H1 (cell line): ENCODE data around the gene TRIM31. TPM values are rescaled to one million over a fixed set of nuclear protein-coding genes. Genes with fewer than 3 reads are reported as not detected.

Experiments used
- CTCF ChIA-PET: fragments of 300-600 bp; sonication (Branson Sonifier 250); formaldehyde crosslinking; loops from one replicate; lab custom pipeline; 2021; ENCODE audit not compliant: partially characterized antibody; lab: Charles Lee
- POLR2A ChIA-PET: fragments of 300-600 bp; sonication (Branson Sonifier 250); formaldehyde crosslinking; loops from one replicate; lab custom pipeline; 2021; ENCODE audit warnings: inconsistent platforms; ENCODE audit not compliant: partially characterized antibody; lab: Charles Lee
- DNase-seq, 2 experiments: peaks; one replicate each; pipeline versions ENCODE4 v3.0.0 to v3.0.0-alpha.2; 2010 to 2022; ENCODE audit warnings: low spot score in 2 of 2, low read depth in 1 of 2, mixed read lengths in 1 of 2
- FAIRE-seq: peaks from 2 replicates; lab custom pipeline; 2011; peaks lifted over from hg19 to GRCh38; lab: Jason Lieb, UNC
- H2AFZ ChIP-seq: 2 replicates; pipeline ENCODE4 v1.8.1; 2012; ENCODE audit warnings: low read length, inconsistent platforms
- H2AK5ac ChIP-seq: 2 replicates; pipeline ENCODE4 v1.6.1; 2013; ENCODE audit warnings: low read depth, low read length
- H2BK120ac ChIP-seq: replicated peaks from 2 replicates; pipeline ENCODE3; 2013; ENCODE audit warnings: low read depth, low read length, inconsistent platforms
- H2BK12ac ChIP-seq: 2 replicates; pipeline ENCODE4 v1.6.1; 2013; ENCODE audit warnings: low read depth, low read length
- H2BK15ac ChIP-seq: 2 replicates; pipeline ENCODE4 v1.6.1; 2013; ENCODE audit warnings: low read length
- H2BK20ac ChIP-seq: 2 replicates; pipeline ENCODE4 v1.6.1; 2013; ENCODE audit warnings: low read length
- H2BK5ac ChIP-seq: 2 replicates; pipeline ENCODE4 v1.6.1; 2013; ENCODE audit warnings: low read depth, low read length
- H3K14ac ChIP-seq: 2 replicates; pipeline ENCODE4 v1.6.1; 2013; ENCODE audit warnings: inconsistent platforms; ENCODE audit not compliant: insufficient read length
- H3K18ac ChIP-seq: 2 replicates; pipeline ENCODE4 v1.6.1; 2013; ENCODE audit warnings: low read length; ENCODE audit errors: extremely low read depth
- H3K23ac ChIP-seq: 2 replicates; pipeline ENCODE4 v1.6.1; 2013; ENCODE audit warnings: inconsistent platforms; ENCODE audit not compliant: insufficient read length
- H3K23me2 ChIP-seq: 2 replicates; pipeline ENCODE4 v1.6.1; 2013; ENCODE audit warnings: low read depth, low read length
- H3K27ac ChIP-seq: 2 replicates; pipeline ENCODE4 v1.6.1; 2011; ENCODE audit warnings: low read depth, low read length, inconsistent platforms
- H3K27me3 ChIP-seq, 4 experiments: replicated peaks in 1 of 4; 1 replicate in 1 of 4; 2 replicates in 3 of 4; pipeline versions ENCODE4 v1.6.1 to v1.8.1; 2011 to 2013; ENCODE audit warnings: low read length in 3 of 4, mild to moderate bottlenecking in 3 of 4, inconsistent platforms in 2 of 4, mixed read lengths in 2 of 4, moderate library complexity in 1 of 4; ENCODE audit not compliant: control insufficient read depth in 3 of 4, insufficient read depth in 3 of 4; ENCODE audit errors: extremely low read depth in 1 of 4
- H3K36me3 ChIP-seq, 4 experiments: 2 replicates each; pipeline versions ENCODE4 v1.6.1 to v1.8.1; 2011 to 2013; ENCODE audit warnings: mild to moderate bottlenecking in 4 of 4, low read length in 3 of 4, moderate library complexity in 2 of 4, control low read depth in 1 of 4, inconsistent platforms in 1 of 4; ENCODE audit not compliant: insufficient read depth in 4 of 4, control insufficient read depth in 2 of 4
- H3K4ac ChIP-seq: replicated peaks from 2 replicates; pipeline ENCODE3; 2013; ENCODE audit warnings: low read length, low read depth, mixed read lengths, inconsistent platforms; ENCODE audit not compliant: insufficient read length
- H3K4me1 ChIP-seq, 4 experiments: replicated peaks in 1 of 4; 1 replicate in 1 of 4; 2 replicates in 3 of 4; pipeline versions ENCODE4 v1.6.1 to v1.8.1; 2011 to 2013; ENCODE audit warnings: low read length in 3 of 4, inconsistent platforms in 2 of 4, mixed read lengths in 1 of 4; ENCODE audit not compliant: insufficient read depth in 4 of 4, control insufficient read depth in 3 of 4
- H3K4me2 ChIP-seq, 2 experiments: 2 replicates each; pipeline versions ENCODE4 v1.6.1 to v1.8.1; 2011 to 2013; ENCODE audit warnings: low read depth in 2 of 2, low read length in 2 of 2, control low read depth in 1 of 2, inconsistent platforms in 1 of 2, mild to moderate bottlenecking in 1 of 2; ENCODE audit not compliant: insufficient read depth in 1 of 2
- H3K4me3 ChIP-seq, 4 experiments: fragments of 200-600, 300-600 bp in 1 of 4; sonication (generic), shearing (Covaris generic), sonication (Bioruptor Twin) in 1 of 4; 2 replicates each; pipeline versions ENCODE4 v1.5.1 to v1.8.1; 2011 to 2016; ENCODE audit warnings: low read length in 4 of 4, low read depth in 3 of 4, control low read depth in 2 of 4, inconsistent platforms in 2 of 4, mild to moderate bottlenecking in 2 of 4, mixed read lengths in 1 of 4, moderate library complexity in 1 of 4; ENCODE audit not compliant: insufficient read depth in 2 of 4; ENCODE audit errors: extremely low read depth in 1 of 4
- H3K56ac ChIP-seq: replicated peaks from 2 replicates; pipeline ENCODE3; 2013; ENCODE audit warnings: low read depth, mild to moderate bottlenecking, mixed read lengths, low read length, inconsistent platforms; ENCODE audit not compliant: insufficient read length
- H3K79me1 ChIP-seq: 2 replicates; pipeline ENCODE4 v1.6.1; 2013; ENCODE audit warnings: low read depth, low read length, control low read depth
- H3K79me2 ChIP-seq, 2 experiments: 2 replicates each; pipeline versions ENCODE4 v1.6.1 to v1.8.1; 2012 to 2013; ENCODE audit warnings: low read length in 2 of 2, mild to moderate bottlenecking in 2 of 2, inconsistent platforms in 1 of 2; ENCODE audit not compliant: insufficient read depth in 2 of 2, control insufficient read depth in 1 of 2
- H3K9ac ChIP-seq, 4 experiments: replicated peaks in 1 of 4; 1 replicate in 1 of 4; 2 replicates in 3 of 4; pipeline versions ENCODE4 v1.6.1 to v1.8.1; 2011 to 2013; ENCODE audit warnings: low read depth in 3 of 4, low read length in 3 of 4, control low read depth in 2 of 4, mild to moderate bottlenecking in 2 of 4, moderate library complexity in 2 of 4, inconsistent platforms in 1 of 4; ENCODE audit errors: extremely low read depth in 1 of 4
- H3K9me3 ChIP-seq, 2 experiments: 2 replicates each; pipeline versions ENCODE4 v1.6.1 to v1.8.1; 2012 to 2013; ENCODE audit warnings: mild to moderate bottlenecking in 2 of 2, moderate library complexity in 2 of 2, control low read depth in 1 of 2, inconsistent platforms in 1 of 2, low read depth in 1 of 2, low read length in 1 of 2, mixed read lengths in 1 of 2; ENCODE audit not compliant: insufficient read depth in 2 of 2
- H4K20me1 ChIP-seq, 2 experiments: replicated peaks in 1 of 2; 2 replicates each; pipeline versions ENCODE3 to v1.8.1; 2011 to 2013; ENCODE audit warnings: inconsistent platforms in 2 of 2, low read length in 2 of 2, mild to moderate bottlenecking in 1 of 2; ENCODE audit not compliant: insufficient read depth in 2 of 2, control insufficient read depth in 1 of 2
- H4K5ac ChIP-seq: 2 replicates; pipeline ENCODE4 v1.6.1; 2013; ENCODE audit warnings: low read length, low read depth, mixed read lengths, inconsistent platforms; ENCODE audit not compliant: insufficient read length
- H4K8ac ChIP-seq: 2 replicates; pipeline ENCODE4 v1.8.0; 2013; ENCODE audit warnings: mild to moderate bottlenecking, moderate library complexity, low read length, inconsistent platforms; ENCODE audit not compliant: insufficient read depth; ENCODE audit errors: extremely low read depth
- H4K91ac ChIP-seq: replicated peaks from 2 replicates; pipeline ENCODE3; 2013; ENCODE audit warnings: low read length, mixed read lengths, inconsistent platforms; ENCODE audit not compliant: insufficient read length
- EZH2 ChIP-seq: fragments of 200-600 bp; sonication (generic); IDR thresholded peaks from 2 replicates; pipeline ENCODE4 v1.7.1; 2012; ENCODE audit warnings: low read depth, mild to moderate bottlenecking, moderate library complexity, low read length, inconsistent platforms; ENCODE audit not compliant: severe bottlenecking
- KDM4A ChIP-seq: IDR thresholded peaks from one replicate; pipeline ENCODE4 v1.7.1; 2012; ENCODE audit warnings: low read depth, mild to moderate bottlenecking, moderate library complexity, low read length, inconsistent platforms; ENCODE audit not compliant: severe bottlenecking
- POLR2AphosphoS5 ChIP-seq: IDR thresholded peaks from 2 replicates; pipeline ENCODE4 v1.6.1; 2011; ENCODE audit warnings: low read depth, low read length
- RXRA ChIP-seq: IDR thresholded peaks from 2 replicates; pipeline ENCODE4 v1.6.1; 2011; ENCODE audit warnings: low read depth, mild to moderate bottlenecking, low read length, moderate library complexity; ENCODE audit not compliant: insufficient read depth
- WGBS, 2 experiments: shearing (Covaris generic) in 1 of 2; methylation state at CpG; one replicate each; pipeline versions ENCODE4 v1.1.6 to v1.1.7; 2013 to 2015; ENCODE audit warnings: low lambda C conversion rate in 2 of 2, mixed read lengths in 2 of 2, inconsistent platforms in 1 of 2, low coverage in 1 of 2, missing lambda C conversion rate in 1 of 2; ENCODE audit not compliant: insufficient replicate concordance in 2 of 2, insufficient coverage in 1 of 2, insufficient read length in 1 of 2; ENCODE audit errors: extremely low coverage in 1 of 2, missing lambda C conversion rate in 1 of 2; 5-methylcytosine and 5-hydroxymethylcytosine counted together
- polyA plus RNA-seq, 7 experiments: library from polyadenylated mRNA; depleted of rRNA in 3 of 7; stranded (reverse) in 5 of 7; unstranded in 2 of 7; fragments of >200 nt in 5 of 7; fragments of 200-250 nt in 2 of 7; gene quantifications; 1 replicate in 5 of 7; 2 replicates in 1 of 7; 4 replicates in 1 of 7; pipeline versions ENCODE4 v1.2.1 to v1.2.3, GENCODE V29; 2011 to 2013; ENCODE audit warnings: missing spikeins in 2 of 7, mixed read lengths in 2 of 7
- total RNA-seq: library from RNA; stranded (reverse); fragmentation: NEBNext Ultra II Directional; extraction: Animal tissue kit (Norgen Biotek cat#: 25700); gene quantifications from 2 replicates; pipeline ENCODE4 v1.2.1, GENCODE V29; 2021

Gene TRIM31
- total and polyA plus RNA-seq, 2 of the 8 experiments (the other 6 are each of a cell fraction or from before 2014, with no cell fraction given): not detected

DNA sequence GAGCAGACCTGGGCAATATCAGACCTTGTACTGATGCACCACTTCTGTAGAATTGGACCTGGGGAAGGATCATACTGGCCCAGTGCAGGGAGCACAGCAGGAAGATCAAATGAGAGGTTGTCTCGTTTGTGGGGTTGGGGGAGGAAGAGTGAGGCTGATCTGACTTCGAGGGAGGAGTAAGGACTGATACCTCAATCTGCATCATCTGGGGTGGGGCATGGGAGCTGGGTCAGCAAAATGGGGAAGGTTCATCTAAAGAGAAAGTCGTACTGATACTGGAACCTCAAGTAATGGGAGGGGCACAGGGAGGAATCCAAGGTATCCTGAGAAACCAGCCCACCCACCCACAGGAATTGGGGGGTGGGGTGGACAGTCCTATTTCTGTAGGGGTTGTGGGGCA is 41.0 kb downstream of the TRIM31 start:
- no peaks in the 10 kb centered on the region for H3K79me1 ChIP-seq
- no peak overlapping the region for H3K4ac ChIP-seq
- H3K79me2 ChIP-seq: no peaks in the 10 kb centered on the region
- ChIA-PET POLR2A (interaction anchor here (3.2 kb wide), 1 partner anchor 11 kb away, joined by 21 read pairs; the partner anchor contains the start of gene POLR1H), CTCF (interaction anchor here (1.2 to 1.8 kb wide), 3 partner anchors 32 to 279 kb away, joined by 3 to 7 read pairs (median 5); no protein-coding TSS in a partner anchor)
- no peak overlapping the region; the same call in 1 of the 2 replicates for H2BK15ac ChIP-seq
- no peak overlapping the region for H2BK120ac ChIP-seq
- peak overlapping the region in 1 of 4 experiments; percentile 33; a peak in 1 of 7 replicates for H3K9ac ChIP-seq
- H2BK5ac ChIP-seq: no peak overlapping the region
- DNase-seq (no peak), FAIRE-seq (no peak)
- H3K56ac ChIP-seq: no peak overlapping the region
- no peak overlapping the region for H3K23ac ChIP-seq
- no peaks in the 10 kb centered on the region for H3K36me3 ChIP-seq
- H3K4me1 ChIP-seq: peaks cover 10 to 30% (median 14%) of the 10 kb centered on the region in 4 experiments; a peak in 6 of 7 replicates
- no peak overlapping the region for H4K91ac ChIP-seq
- H4K8ac ChIP-seq: no peak overlapping the region
- H3K4me2 ChIP-seq: peak overlapping the region; percentile 76 to 81
- no peak overlapping the region for H3K18ac ChIP-seq
- H3K27me3 ChIP-seq: peaks cover 39 to 61% (median 57%) of the 10 kb centered on the region in 4 experiments
- H4K20me1 ChIP-seq: no peaks in the 10 kb centered on the region
- peaks cover 26% of the 10 kb centered on the region for H3K23me2 ChIP-seq
- H2AK5ac ChIP-seq: 0 out of 2 replicates have a peak overlapping the region, but pooled peaks have one; percentile 65
- H3K4me3 ChIP-seq: peak overlapping the region; percentile 12 to 58 (median 18); a peak in 5 of 8 replicates
- H4K5ac ChIP-seq: no peak overlapping the region
- H3K9me3 ChIP-seq: no peaks in the 10 kb centered on the region
- H2BK12ac ChIP-seq: peak overlapping the region; percentile 75; the same call in 1 of the 2 replicates
- no peak overlapping the region for H3K14ac ChIP-seq
- H2AFZ ChIP-seq: no peak overlapping the region
- 71% methylated on average over 3 of the region's 3 CpGs; no CpG with 5 or more reads in 1 of the 2 experiments for whole genome bisulfite sequencing, 2 experiments
- peak; percentile 37 for TF ChIP-seq EZH2
- TF ChIP-seq KDM4A: no peak
- no peak for TF ChIP-seq POLR2AphosphoS5
- no peak for TF ChIP-seq RXRA
- H3K27ac ChIP-seq: no peak overlapping the region
- H2BK20ac ChIP-seq: no peak overlapping the region
